ENCODE data around the gene INTS7.
"Not testable (repeated sequence)": the region's sequence is repeated elsewhere in the genome, so short reads cannot be mapped to it uniquely, and the experiment has no call there.

The INTS7 gene

DNA sequence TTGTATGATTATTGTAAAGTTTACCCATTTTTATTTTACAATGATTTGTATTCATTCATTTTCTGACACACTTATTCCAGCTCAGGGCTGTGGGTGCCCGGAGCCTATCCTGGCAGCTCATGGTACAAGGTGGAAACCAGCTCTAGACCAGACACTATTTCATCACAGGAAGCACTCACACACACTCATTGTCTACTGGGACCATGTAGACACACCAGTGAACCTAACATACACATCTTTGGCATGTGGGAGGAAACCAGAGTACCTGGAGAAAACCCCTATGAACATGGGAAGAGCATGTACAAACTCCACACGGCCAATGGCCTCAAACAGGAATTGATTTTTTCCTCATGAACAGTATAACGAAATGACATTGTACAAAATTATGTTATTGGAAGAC is 2.5 kb upstream of the INTS7 start:
- no peak for DNase-seq (ENCODE audit: low spot score)

GRCh38 chr1:212035835-212036605 is 663 bp upstream of the INTS7 start:
- no peak for DNase-seq (ENCODE audit: low spot score)

DNA sequence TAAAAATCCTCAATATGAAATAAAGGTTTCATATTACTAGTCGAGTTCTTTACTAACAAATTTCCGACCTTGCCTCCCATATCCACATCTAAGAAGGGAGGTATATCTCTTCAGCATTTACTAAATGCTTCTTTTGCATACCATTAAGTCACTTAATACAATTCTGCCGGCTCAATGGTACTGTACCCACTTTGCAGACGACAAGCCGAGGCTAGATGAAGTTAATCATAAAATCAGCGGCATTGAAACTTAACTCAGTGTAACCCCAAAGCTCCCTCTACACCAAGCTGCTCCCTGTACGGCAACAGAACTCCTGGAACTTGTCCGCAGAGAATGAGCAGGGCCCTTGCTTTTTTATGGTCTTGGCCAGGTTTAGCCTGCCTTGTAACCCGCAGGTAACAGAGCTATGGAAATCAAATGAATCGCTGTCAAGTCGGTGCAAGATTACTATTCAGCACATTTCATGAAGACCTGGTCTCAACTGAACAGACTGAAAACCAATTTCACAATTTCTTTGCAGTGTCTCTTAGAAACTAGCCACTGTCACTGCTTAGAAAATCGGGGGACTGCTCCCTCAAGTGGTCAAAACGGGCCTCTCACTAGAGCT is 738 bp downstream of the INTS7 start:
- DNase-seq (ENCODE audit: low spot score): no peak

DNA sequence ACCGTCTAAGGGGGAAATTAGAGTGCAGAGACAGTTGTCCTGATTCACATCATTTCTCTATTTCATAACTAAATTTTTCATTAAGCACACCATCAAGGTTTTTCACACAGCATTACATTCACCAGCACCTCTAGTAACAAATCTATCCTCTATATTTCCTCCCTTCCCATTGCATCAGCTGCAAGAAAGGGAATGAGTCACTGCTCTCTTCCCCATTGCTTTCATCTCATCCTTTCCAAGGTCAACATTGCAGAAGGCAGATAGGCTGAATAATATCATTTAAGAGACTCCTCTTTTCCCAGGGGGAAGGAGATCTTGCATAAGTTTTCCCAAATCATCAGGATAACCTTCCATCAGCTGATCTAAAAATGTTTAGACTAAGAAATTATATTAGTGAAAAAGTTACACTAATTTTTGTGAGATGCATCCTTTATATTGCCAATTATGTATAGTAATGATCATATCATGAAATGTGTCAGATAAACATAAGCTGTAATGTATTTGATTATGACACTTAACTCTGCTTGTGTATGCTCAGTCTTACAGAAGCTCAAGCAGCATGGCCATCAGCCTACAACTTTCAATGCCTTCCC is 4.3 kb downstream of the INTS7 start:
- no peak for DNase-seq (ENCODE audit: low spot score)

DNA sequence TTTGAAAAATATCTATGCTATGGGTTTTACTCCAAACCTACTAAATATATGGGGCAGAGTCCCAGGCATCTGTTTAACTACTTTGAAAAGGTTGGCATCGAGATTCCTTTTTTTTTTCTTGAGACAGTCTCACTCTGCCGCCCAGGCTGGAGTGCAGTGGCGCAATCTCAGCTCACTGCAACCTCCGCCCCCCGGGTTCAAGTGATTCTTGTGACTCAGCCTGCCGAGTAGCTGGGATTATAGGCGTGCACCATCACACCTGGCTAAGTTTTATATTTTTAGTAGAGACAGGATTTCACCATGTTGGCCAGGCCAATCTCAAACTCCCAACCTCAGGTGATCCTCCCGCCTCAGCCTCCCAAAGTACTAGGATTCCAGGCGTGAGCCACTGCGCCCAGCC is 7.6 kb downstream of the INTS7 start:
- DNase-seq (ENCODE audit: low spot score): not testable (repeated sequence)

GRCh38 chr1:212024469-212025149 is 10.7 kb downstream of the INTS7 start:
- DNase-seq (ENCODE audit: low spot score): no peak

GRCh38 chr1:212022908-212023307 is 12.4 kb downstream of the INTS7 start:
- not testable (repeated sequence) for DNase-seq (ENCODE audit: low spot score)

DNA sequence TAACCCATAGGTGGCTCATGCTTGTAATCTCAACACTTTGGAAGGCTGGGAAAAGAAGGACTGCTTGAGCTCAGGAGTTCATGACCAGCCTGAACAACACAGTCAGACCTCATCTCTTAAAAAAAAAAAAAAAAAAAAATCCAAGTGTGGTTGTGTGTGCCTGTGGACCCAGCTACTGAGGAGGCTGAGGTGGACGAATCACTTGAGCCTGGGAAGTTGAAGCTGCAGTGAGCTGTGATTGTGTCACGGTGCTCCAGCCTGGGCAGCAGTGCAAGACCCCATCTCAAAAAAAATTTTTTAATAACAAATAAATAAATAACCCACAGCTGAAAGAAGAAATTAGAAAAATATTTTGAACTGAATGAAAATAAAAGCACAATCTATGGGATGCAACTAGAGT is 13.8 kb downstream of the INTS7 start:
- DNase-seq (ENCODE audit: low spot score): no peak

DNA sequence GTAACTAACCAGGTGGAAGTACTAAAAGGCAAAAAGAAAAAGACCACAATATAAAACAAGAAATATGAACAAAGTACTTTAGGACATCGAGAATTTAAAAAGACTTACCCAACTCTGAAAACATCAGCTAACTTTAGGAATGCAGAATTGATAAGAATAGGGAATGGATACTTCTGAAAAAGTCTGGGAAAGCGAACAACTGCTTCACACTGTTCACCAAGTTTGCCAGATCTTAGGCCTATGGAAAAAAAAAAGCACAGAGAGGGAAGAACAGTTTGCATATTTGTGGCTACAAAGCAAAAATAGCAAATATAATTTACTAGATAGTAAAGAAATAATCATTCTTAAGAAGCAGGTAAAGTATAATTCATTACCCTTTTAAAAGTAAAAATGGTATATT is 14.4 kb downstream of the INTS7 start:
- no peak for DNase-seq (ENCODE audit: low spot score)

DNA sequence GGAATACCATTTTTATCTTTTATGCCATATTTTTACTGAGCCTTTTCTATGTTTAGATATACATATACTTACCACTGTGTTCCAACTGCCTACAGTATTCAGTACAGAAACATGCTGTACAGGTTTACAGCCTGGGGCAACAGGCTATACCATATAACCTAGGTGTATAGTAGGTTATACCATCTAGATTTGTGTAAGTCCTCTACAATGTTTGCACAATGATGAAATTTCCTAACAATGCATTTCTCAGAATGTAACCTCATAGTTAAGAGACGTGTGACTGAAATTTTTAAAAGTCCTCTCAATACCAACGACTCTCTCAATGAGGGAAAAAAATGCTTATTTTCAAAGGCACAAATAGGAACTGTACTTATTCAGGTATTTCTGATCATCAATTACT is 21.7 kb downstream of the INTS7 start:
- no peak for DNase-seq (ENCODE audit: low spot score)

- DNase-seq (ENCODE audit: low spot score): peak; percentile 76
Measured at GRCh38 chr1:212012034-212012740, 23.2 kb downstream of the INTS7 start.

GRCh38 chr1:212010004-212010403 is 25.4 kb downstream of the INTS7 start:
- no peak for DNase-seq (ENCODE audit: low spot score)

- DNase-seq (ENCODE audit: low spot score): no peak
Measured at GRCh38 chr1:212009561-212009960, 25.8 kb downstream of the INTS7 start.

DNA sequence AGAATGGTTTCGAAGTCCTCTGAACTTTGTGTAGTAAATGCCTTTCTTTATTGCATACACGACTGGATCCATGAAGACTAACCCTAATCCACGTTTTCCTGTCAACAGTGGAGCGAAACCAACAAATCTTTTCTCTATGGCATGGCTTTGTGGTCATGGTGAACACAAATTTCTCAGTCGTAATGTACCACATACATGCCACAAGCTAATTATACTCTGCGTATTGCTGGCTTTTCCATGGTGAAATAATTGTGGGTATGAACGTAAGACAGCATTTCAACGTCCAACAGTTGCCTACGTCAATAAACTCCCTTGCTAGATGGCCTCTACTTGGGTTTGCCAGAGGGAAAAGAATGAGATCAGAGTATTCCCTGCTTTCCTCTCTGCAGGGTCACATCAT is 27.5 kb downstream of the INTS7 start:
- no peak for DNase-seq (ENCODE audit: low spot score)

DNA sequence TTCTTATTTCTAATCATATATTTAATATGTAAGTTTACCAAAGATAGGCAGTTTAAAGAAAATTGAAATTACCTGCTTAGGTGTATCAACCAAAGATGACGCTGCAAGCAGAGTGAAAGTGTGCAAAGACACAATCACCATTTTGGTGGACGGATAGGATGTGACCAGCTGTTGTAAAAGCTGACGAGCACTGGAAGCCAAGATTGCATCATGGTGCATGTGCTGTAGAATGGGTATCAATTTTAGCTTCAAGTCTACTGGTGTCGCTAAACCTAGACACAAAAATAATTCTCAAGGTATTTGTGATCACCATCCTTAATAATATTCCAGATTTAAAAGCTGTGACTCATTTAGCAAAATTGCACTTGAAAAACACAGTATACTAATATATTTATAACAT is 28.2 kb downstream of the INTS7 start:
- no peak for DNase-seq (ENCODE audit: low spot score)

- no peak for DNase-seq (ENCODE audit: low spot score)
Measured at GRCh38 chr1:212004895-212005608, 30.3 kb downstream of the INTS7 start.

GRCh38 chr1:212002536-212002935 is 32.8 kb downstream of the INTS7 start:
- no peak for DNase-seq (ENCODE audit: low spot score)

GRCh38 chr1:211997426-211997825 is 37.9 kb downstream of the INTS7 start:
- not testable (repeated sequence) for DNase-seq (ENCODE audit: low spot score)

DNA sequence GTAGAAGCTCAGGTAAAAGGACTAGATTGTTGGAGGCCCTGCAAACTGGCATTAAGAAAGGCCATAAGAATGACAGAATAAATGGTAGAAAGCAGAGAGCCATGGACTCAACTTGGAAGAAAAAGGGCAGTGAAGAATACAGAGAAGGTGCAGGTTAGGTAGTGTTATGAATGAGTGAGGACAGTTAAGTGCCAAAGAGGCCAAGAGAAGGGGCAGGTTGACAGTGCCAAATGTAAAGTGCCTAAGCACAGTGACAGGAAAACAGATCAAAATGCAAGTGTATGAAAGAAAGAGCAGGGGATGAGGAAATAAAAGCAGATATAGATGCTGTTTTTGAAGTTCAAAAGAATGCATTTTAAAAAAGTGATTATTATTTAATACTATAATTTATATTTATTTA is 43.7 kb downstream of the INTS7 start:
- no peak for DNase-seq (ENCODE audit: low spot score)

DNA sequence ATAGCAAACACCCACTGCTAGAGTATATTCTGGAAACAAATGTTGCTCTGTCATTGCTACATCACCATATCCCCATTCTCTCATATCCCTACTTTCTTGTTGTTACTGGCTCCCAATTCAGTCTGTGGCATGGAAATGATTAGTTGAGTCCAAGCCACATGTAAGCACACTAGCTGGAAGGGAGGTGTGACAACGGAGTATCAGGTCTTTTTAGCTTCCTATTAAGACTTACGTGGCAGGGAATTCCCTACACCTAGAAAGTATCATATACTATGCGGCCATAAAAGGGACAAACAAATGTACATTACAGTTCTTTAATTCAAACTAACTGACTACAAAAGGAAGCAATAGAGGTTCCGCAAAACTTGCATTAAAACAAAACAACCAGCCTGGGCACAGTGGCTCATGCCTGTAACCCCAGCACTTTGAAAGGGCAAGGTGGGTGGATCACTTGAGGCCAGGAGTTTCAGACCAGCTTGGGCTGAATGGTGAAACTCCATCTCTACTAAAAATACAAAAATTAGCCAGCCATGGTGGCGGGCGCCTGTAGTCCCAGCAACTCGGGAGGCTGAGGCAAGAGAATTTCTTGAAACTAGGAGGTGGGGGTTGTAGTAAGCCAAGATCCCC is 48.6 kb downstream of the INTS7 start:
- DNase-seq (ENCODE audit: low spot score): no peak

Measured in CD4-positive, alpha-beta T cell treated with Interleukin-2 at 100 ng/mL for 4 hours (primary cell).